Stimulated activated CD4-positive, alpha-beta T cell treated with anti-CD3 and anti-CD28 coated beads, Interleukin-4, amount 100 ng/mL, for 24 hours (primary cell): Measurements from ENCODE around the gene RASSF5.
"Not testable (repeated sequence)": the region's sequence is repeated elsewhere in the genome, so short reads cannot be mapped to it uniquely, and the experiment has no call there.

Source experiments
- DNase-seq: peaks from one replicate; pipeline ENCODE4 v3.0.0-alpha.2; 2020

Gene RASSF5

GRCh38 chr1:206477581-206478380 lies 29.6 kb upstream of the RASSF5 start:
- DNase-seq = no peak

- no peak for DNase-seq
Measured at GRCh38 chr1:206478746-206479145, 28.6 kb upstream of the RASSF5 start.

- DNase-seq = peak; percentile 74
Measured at GRCh38 chr1:206479183-206480125, 27.9 kb upstream of the RASSF5 start.

GRCh38 chr1:206480211-206480610 lies 27.1 kb upstream of the RASSF5 start:
- DNase-seq = no peak

GRCh38 chr1:206482611-206483010 lies 24.7 kb upstream of the RASSF5 start:
- DNase-seq = no peak

GRCh38 chr1:206483864-206484263 lies 23.5 kb upstream of the RASSF5 start:
- DNase-seq = not testable (repeated sequence)

- no peak for DNase-seq
Measured at GRCh38 chr1:206484901-206485300, 22.4 kb upstream of the RASSF5 start.

GRCh38 chr1:206486995-206487788 lies 20.1 kb upstream of the RASSF5 start:
- no peak for DNase-seq

GRCh38 chr1:206487970-206488369 lies 19.4 kb upstream of the RASSF5 start:
- no peak for DNase-seq

GRCh38 chr1:206488466-206488865 lies 18.9 kb upstream of the RASSF5 start:
- DNase-seq = no peak

- DNase-seq = peak; percentile 82
Measured at GRCh38 chr1:206489980-206490770, 17.2 kb upstream of the RASSF5 start.

- no peak for DNase-seq
Measured at GRCh38 chr1:206490771-206491405, 16.4 kb upstream of the RASSF5 start.

- no peak for DNase-seq
Measured at GRCh38 chr1:206491616-206492015, 15.7 kb upstream of the RASSF5 start.

GRCh38 chr1:206492589-206492988 lies 14.7 kb upstream of the RASSF5 start:
- no peak for DNase-seq

GRCh38 chr1:206493279-206493678 lies 14.1 kb upstream of the RASSF5 start:
- DNase-seq = no peak

- DNase-seq = no peak
Measured at GRCh38 chr1:206495011-206495461, 12.3 kb upstream of the RASSF5 start.

- DNase-seq = no peak
Measured at GRCh38 chr1:206495493-206496046, 11.8 kb upstream of the RASSF5 start.

- no peak for DNase-seq
Measured at GRCh38 chr1:206496131-206496793, 11.1 kb upstream of the RASSF5 start.

- no peak for DNase-seq
Measured at GRCh38 chr1:206497363-206497762, 10.0 kb upstream of the RASSF5 start.

- DNase-seq = no peak
Measured at GRCh38 chr1:206497774-206498173, 9.6 kb upstream of the RASSF5 start.

- DNase-seq = no peak
Measured at GRCh38 chr1:206498685-206499084, 8.6 kb upstream of the RASSF5 start.
